ENCODE results near the gene CDK4. TPM values are rescaled to one million over a fixed set of nuclear protein-coding genes. Genes with fewer than 3 reads are reported as not detected.
"Not testable (repeated sequence)": the region's sequence is repeated elsewhere in the genome, so short reads cannot be mapped to it uniquely, and the experiment has no call there.

CDK4 gene
- total and polyA plus RNA-seq, 2 of the 4 experiments (the other 2 are of a cell fraction): 261 to 297 TPM

DNA sequence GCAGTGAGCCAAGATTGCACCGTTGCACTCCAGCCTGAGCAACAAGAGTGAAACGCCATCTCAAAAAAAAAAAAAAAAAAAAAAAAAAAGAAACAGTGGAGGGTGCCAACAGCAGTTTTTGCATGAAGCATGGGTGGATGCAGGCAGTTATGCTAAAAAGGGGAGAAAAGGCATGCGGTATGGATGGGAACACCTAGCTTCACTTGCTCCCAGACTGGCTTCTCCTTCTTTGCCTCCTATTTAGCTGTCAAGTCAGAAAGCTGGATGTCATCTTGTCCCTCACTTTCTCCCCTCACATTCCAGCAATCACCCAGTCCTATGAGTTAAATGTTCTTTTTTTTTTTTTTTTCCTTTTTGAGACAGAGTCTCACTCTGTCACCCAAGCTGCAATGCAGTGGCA is 22.9 kb upstream of the CDK4 start:
- Histone ChIP-seq H3K36me3 (ENCODE audit: control insufficient read depth, insufficient read depth, low read length) (peaks cover 2% of the 10 kb centered on the region), H4K91ac (ENCODE audit: insufficient read depth, low read depth, low read length) (no peak overlapping the region), H3K27me3 (ENCODE audit: control insufficient read depth, insufficient read depth, low read length) (no peaks in the 10 kb centered on the region), H3K56ac (ENCODE audit: extremely low read depth, insufficient read depth, low read length) (no peak overlapping the region), H3K4me2 (ENCODE audit: low read depth, low read length) (no peak overlapping the region), H3K9ac (ENCODE audit: low read depth, low read length) (no peak overlapping the region), H2BK15ac (ENCODE audit: low read depth, low read length) (no peak overlapping the region), H3K23ac (ENCODE audit: low read depth, low read length) (no peak overlapping the region), H3K4me1 (ENCODE audit: control insufficient read depth, insufficient read depth, low read length) (0 out of 2 replicates have a peak, but pooled peaks cover 3% of the 10 kb centered on the region), H3K4ac (ENCODE audit: low read depth, low read length) (no peak overlapping the region), H3K9me1 (ENCODE audit: insufficient read depth, low read length) (peaks cover 9% of the 10 kb centered on the region), H3K14ac (replicated peaks; ENCODE audit: low read depth, low read length) (no peak overlapping the region), H4K8ac (ENCODE audit: low read depth in 2 of 2, low read length in 2 of 2) (no peak overlapping the region), H2BK120ac (ENCODE audit: low read depth, low read length) (no peak overlapping the region), H3K79me1 (ENCODE audit: low read depth in 1 of 2, low read length in 2 of 2) (peaks cover 16 to 29% of the 10 kb centered on the region in 2 experiments; a peak in 3 of 4 replicates), H2AK5ac (ENCODE audit: low read depth, low read length) (no peak overlapping the region), H3K4me3 (ENCODE audit: insufficient read depth, low read depth, low read length) (no peak overlapping the region), H3K27ac (ENCODE audit: insufficient read depth, low read length) (no peak overlapping the region), H3K9me3 (ENCODE audit: control insufficient read depth, insufficient read depth, low read length) (no peaks in the 10 kb centered on the region), H2AFZ (replicated peaks; ENCODE audit: low read length, poor library complexity) (no peak overlapping the region), H3K18ac (ENCODE audit: low read depth, low read length) (no peak overlapping the region), H2AK9ac (replicated peaks; ENCODE audit: low read depth, low read length, poor library complexity) (no peak overlapping the region), H2BK20ac (ENCODE audit: low read depth, low read length) (no peak overlapping the region), H2BK5ac (ENCODE audit: low read depth, low read length, poor library complexity, severe bottlenecking) (no peak overlapping the region), H4K20me1 (ENCODE audit: insufficient read depth, low read length) (no peaks in the 10 kb centered on the region), H4K5ac (ENCODE audit: low read depth, low read length) (no peak overlapping the region)
- ChIA-PET POLR2A (ENCODE audit: unreplicated experiment) (no interaction called here), CTCF (interaction anchor here (1.2 kb wide), 1 partner anchor 15 kb away, joined by 3 read pairs; no protein-coding TSS in a partner anchor)
- no peak for DNase-seq
- intact Hi-C loops (cut with micrococcal nuclease) (no loop called here), in situ Hi-C loops (cut with MboI; ENCODE audit: low sequenced_read_pairs) (no loop called here), dilution Hi-C loops (cut with HindIII; ENCODE audit: low sequenced_read_pairs, unreplicated experiment) (no loop called here)
- ATAC-seq (ENCODE audit: low read depth): no peak
- no TSS peak for BruUV-seq (replicated peaks)
- no CpG with 5 or more reads among the region's 3 CpGs for WGBS, 2 experiments (ENCODE audit: extremely low coverage in 2 of 2, insufficient read length in 1 of 2)
- no peak for TF ChIP-seq NFE2L2 (IDR thresholded peaks at IDR 0.05; ENCODE audit: low read depth, low read length)
- TF ChIP-seq, protein P1, sequence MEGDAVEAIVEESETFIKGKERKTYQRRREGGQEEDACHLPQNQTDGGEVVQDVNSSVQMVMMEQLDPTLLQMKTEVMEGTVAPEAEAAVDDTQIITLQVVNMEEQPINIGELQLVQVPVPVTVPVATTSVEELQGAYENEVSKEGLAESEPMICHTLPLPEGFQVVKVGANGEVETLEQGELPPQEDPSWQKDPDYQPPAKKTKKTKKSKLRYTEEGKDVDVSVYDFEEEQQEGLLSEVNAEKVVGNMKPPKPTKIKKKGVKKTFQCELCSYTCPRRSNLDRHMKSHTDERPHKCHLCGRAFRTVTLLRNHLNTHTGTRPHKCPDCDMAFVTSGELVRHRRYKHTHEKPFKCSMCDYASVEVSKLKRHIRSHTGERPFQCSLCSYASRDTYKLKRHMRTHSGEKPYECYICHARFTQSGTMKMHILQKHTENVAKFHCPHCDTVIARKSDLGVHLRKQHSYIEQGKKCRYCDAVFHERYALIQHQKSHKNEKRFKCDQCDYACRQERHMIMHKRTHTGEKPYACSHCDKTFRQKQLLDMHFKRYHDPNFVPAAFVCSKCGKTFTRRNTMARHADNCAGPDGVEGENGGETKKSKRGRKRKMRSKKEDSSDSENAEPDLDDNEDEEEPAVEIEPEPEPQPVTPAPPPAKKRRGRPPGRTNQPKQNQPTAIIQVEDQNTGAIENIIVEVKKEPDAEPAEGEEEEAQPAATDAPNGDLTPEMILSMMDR (conservative IDR thresholded peaks at IDR 0.05; ENCODE audit: low read depth, low read length): no peak
- no peak for TF ChIP-seq USF2 (IDR thresholded peaks at IDR 0.05; ENCODE audit: low read depth, low read length)
- TF ChIP-seq MXI1 (IDR thresholded peaks at IDR 0.05; ENCODE audit: borderline replicate concordance, low read depth, low read length): no peak

GRCh38 chr12:57774634-57775033 is 22.5 kb upstream of the CDK4 start:
- H3K23ac ChIP-seq (ENCODE audit: low read depth, low read length); H3K4me2 ChIP-seq (ENCODE audit: low read depth, low read length); H3K4me3 ChIP-seq (ENCODE audit: insufficient read depth, low read depth, low read length); H3K18ac ChIP-seq (ENCODE audit: low read depth, low read length); H4K20me1 ChIP-seq (ENCODE audit: insufficient read depth, low read length); H3K36me3 ChIP-seq (ENCODE audit: control insufficient read depth, insufficient read depth, low read length); H3K14ac ChIP-seq (replicated peaks; ENCODE audit: low read depth, low read length); H2AFZ ChIP-seq (replicated peaks; ENCODE audit: low read length, poor library complexity); H4K8ac ChIP-seq (ENCODE audit: low read depth in 2 of 2, low read length in 2 of 2); H4K91ac ChIP-seq (ENCODE audit: insufficient read depth, low read depth, low read length); H4K5ac ChIP-seq (ENCODE audit: low read depth, low read length); H2AK5ac ChIP-seq (ENCODE audit: low read depth, low read length); dilution Hi-C loops (cut with HindIII; ENCODE audit: low sequenced_read_pairs, unreplicated experiment); POLR2A ChIA-PET (ENCODE audit: unreplicated experiment); intact Hi-C loops (cut with micrococcal nuclease); H3K9ac ChIP-seq (ENCODE audit: low read depth, low read length); H3K27me3 ChIP-seq (ENCODE audit: control insufficient read depth, insufficient read depth, low read length); H2AK9ac ChIP-seq (replicated peaks; ENCODE audit: low read depth, low read length, poor library complexity); H3K9me1 ChIP-seq (ENCODE audit: insufficient read depth, low read length); H3K4me1 ChIP-seq (ENCODE audit: control insufficient read depth, insufficient read depth, low read length); H2BK120ac ChIP-seq (ENCODE audit: low read depth, low read length); DNase-seq; H2BK15ac ChIP-seq (ENCODE audit: low read depth, low read length); BruUV-seq (replicated peaks); H3K9me3 ChIP-seq (ENCODE audit: control insufficient read depth, insufficient read depth, low read length); ATAC-seq (ENCODE audit: low read depth); H3K4ac ChIP-seq (ENCODE audit: low read depth, low read length); H2BK20ac ChIP-seq (ENCODE audit: low read depth, low read length); H3K56ac ChIP-seq (ENCODE audit: extremely low read depth, insufficient read depth, low read length); H3K27ac ChIP-seq (ENCODE audit: insufficient read depth, low read length); H2BK5ac ChIP-seq (ENCODE audit: low read depth, low read length, poor library complexity, severe bottlenecking); in situ Hi-C loops (cut with MboI; ENCODE audit: low sequenced_read_pairs): not testable (repeated sequence)
- peaks cover 16 to 29% of the 10 kb centered on the region in 2 experiments; a peak in 3 of 4 replicates for H3K79me1 ChIP-seq (ENCODE audit: low read depth in 1 of 2, low read length in 2 of 2)
- WGBS, 2 experiments (ENCODE audit: extremely low coverage in 2 of 2, insufficient read length in 1 of 2): 100% methylated on average over 3 of the region's 11 CpGs; no CpG with 5 or more reads in 1 of the 2 experiments
- CTCF ChIA-PET: interaction anchor here (1.2 kb wide), 1 partner anchor 15 kb away, joined by 3 read pairs; no protein-coding TSS in a partner anchor

All from IMR-90 (cell line).